Lower lobe of right lung (tissue), 2 donors: ENCODE measurements around the gene APOBEC3C. TPM values are rescaled to one million over a fixed set of nuclear protein-coding genes. Genes with fewer than 3 reads are reported as not detected.
"Not testable (repeated sequence)": the region's sequence is repeated elsewhere in the genome, so short reads cannot be mapped to it uniquely, and the experiment has no call there.

ENCODE experiments used
- ATAC-seq, 2 donors: fragments of 200-7000 bp; cut with Tn5 transposase; one replicate each; pipeline ENCODE4 v1.9.1; 2020 to 2022; ENCODE audit warnings: mild to moderate bottlenecking in 2 of 2, moderate library complexity in 2 of 2
- DNase-seq: peaks from one replicate; pipeline ENCODE4 v3.0.0-alpha.2; 2020
- H3K27ac ChIP-seq: fragments of 200-600 bp; one replicate; pipeline ENCODE4 v1.8.0; 2022
- H3K27me3 ChIP-seq: fragments of 200-600 bp; one replicate; pipeline ENCODE4 v1.8.0; 2022; ENCODE audit warnings: low read depth
- H3K36me3 ChIP-seq: fragments of 200-600 bp; one replicate; pipeline ENCODE4 v1.8.0; 2022; ENCODE audit warnings: mild to moderate bottlenecking
- H3K4me1 ChIP-seq: fragments of 200-600 bp; one replicate; pipeline ENCODE4 v1.8.0; 2022
- H3K4me3 ChIP-seq: fragments of 200-600 bp; one replicate; pipeline ENCODE4 v1.8.0; 2022; ENCODE audit warnings: mild to moderate bottlenecking
- H3K9me3 ChIP-seq: fragments of 200-600 bp; one replicate; pipeline ENCODE4 v1.8.0; 2022
- CTCF ChIP-seq: fragments of 200-600 bp; IDR thresholded peaks from one replicate; pipeline ENCODE4 v1.8.0; 2022; ENCODE audit warnings: antibody characterized with exemption, mild to moderate bottlenecking
- intact Hi-C: fragments of 100-400 bp; cut with DNase I; formaldehyde crosslinking; loops from one replicate; pipeline ENCODE4 v1.11.0; 2022
- total RNA-seq: library from RNA; stranded (reverse); fragmentation: NEBNext Ultra II Directional; extraction: Animal tissue kit (Norgen Biotek cat#: 25700); gene quantifications from one replicate; pipeline ENCODE4 v1.2.1, GENCODE V29; 2021
- donor health status: DM: no; HTN: yes; CAD: no; lungs with severe emphysema.

Gene APOBEC3C
- total RNA-seq, 1 donor from 2014 or later, result 27.8 TPM

DNA sequence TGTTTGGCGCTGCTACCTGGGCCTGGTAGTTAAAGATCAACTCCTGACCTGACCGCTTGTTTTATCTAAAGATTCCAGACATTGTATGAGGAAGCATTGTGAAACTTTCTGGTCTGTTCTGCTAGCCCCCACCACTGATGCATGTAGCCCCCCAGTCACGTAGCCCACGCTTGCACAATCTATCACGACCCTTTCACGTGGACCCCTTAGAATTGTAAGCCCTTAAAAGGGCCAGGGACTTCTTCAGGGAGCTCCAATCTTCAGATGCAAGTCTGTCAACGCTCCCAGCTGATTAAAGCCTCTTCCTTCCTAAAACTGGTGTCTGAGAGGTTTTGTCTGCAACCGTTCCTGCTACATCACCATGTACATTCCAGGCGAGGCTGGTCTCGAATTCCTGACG, 41.6 kb downstream of the APOBEC3C start:
- no peak for TF ChIP-seq CTCF
- DNase-seq, result no peak

GRCh38 chr22:39061290-39061689, 47.2 kb downstream of the APOBEC3C start:
- intact Hi-C loops, H3K4me3 ChIP-seq, H3K36me3 ChIP-seq, H3K4me1 ChIP-seq, ATAC-seq, H3K9me3 ChIP-seq, H3K27me3 ChIP-seq, H3K27ac ChIP-seq, DNase-seq: not testable (repeated sequence)

More for the DNA sequence above, 41.6 kb downstream of the APOBEC3C start:
- Histone ChIP-seq H3K4me1 (no peaks in the 10 kb centered on the region), H3K27ac (no peak overlapping the region), H3K4me3 (no peak overlapping the region), H3K36me3 (no peaks in the 10 kb centered on the region), H3K27me3 (no peaks in the 10 kb centered on the region), H3K9me3 (no peaks in the 10 kb centered on the region)
- intact Hi-C loops, result no loop called here
- no peak for ATAC-seq

GRCh38 chr22:39061951-39062350, 47.9 kb downstream of the APOBEC3C start:
- H3K9me3 ChIP-seq, H3K36me3 ChIP-seq, ATAC-seq, H3K4me1 ChIP-seq, H3K4me3 ChIP-seq, H3K27ac ChIP-seq, DNase-seq, H3K27me3 ChIP-seq, intact Hi-C loops: not testable (repeated sequence)

- H3K27ac ChIP-seq, intact Hi-C loops: not testable (repeated sequence)
- peak in 1 of 2 donors; percentile 14 for ATAC-seq
These were observed 49.8 kb downstream of the APOBEC3C start for GRCh38 chr22:39063904-39064303.

GRCh38 chr22:39066442-39067276, 52.6 kb downstream of the APOBEC3C start:
- H3K27me3 ChIP-seq, DNase-seq, H3K36me3 ChIP-seq, H3K4me3 ChIP-seq, intact Hi-C loops, ATAC-seq, H3K4me1 ChIP-seq, H3K27ac ChIP-seq, H3K9me3 ChIP-seq: not testable (repeated sequence)

More at GRCh38 chr22:39063904-39064303, 49.8 kb downstream of the APOBEC3C start:
- not testable (repeated sequence) for H3K27me3 ChIP-seq, H3K4me1 ChIP-seq, H3K9me3 ChIP-seq, DNase-seq, H3K36me3 ChIP-seq, H3K4me3 ChIP-seq

DNA sequence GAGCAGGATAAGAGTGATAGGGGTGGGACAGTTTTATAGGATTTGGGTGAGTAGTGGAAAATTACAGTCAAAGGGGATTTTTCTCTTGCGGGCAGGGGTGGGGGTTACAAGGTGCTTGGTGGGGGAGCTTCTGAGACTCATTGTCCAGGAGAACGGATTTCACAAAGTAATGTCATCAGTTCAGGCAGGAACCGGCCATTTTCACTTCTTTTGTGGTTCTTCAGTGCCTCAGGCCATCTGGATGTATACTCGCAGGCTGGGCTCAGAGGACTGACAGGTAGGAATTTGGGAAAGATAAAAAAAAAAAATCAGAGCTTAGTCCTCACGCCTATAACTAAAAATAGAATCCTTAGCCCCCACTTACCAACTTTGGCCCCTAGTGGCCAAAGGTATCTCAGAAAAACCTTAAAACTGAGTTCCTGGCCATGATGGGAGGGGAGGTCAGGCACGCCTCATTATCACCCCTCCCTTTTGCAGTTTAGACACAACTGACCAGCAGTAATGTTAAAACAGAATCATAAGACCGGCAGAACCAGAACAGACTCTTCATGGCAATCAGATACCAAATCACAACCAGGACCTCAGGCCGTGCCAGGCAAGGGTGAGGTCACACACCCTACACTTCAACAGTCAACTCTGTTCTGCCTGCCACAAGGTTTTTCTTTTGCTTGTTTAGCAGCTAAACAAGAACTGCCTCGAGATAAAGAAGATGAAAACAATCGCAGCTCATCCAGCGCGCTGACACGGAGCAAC, 54.2 kb downstream of the APOBEC3C start:
- ATAC-seq, result no peak
- Histone ChIP-seq H3K27me3 (no peaks in the 10 kb centered on the region), H3K36me3 (no peaks in the 10 kb centered on the region), H3K9me3 (no peaks in the 10 kb centered on the region), H3K4me1 (no peaks in the 10 kb centered on the region), H3K27ac (no peak overlapping the region), H3K4me3 (no peak overlapping the region)
- intact Hi-C loops, result no loop called here
- TF ChIP-seq CTCF, result no peak
- no peak for DNase-seq

Other genes starting within 250 kb of the APOBEC3C start
- 21.3 TPM for gene DNAL4, start 220.1 kb upstream of the APOBEC3C start, total RNA-seq
- gene NPTXR, start 170.2 kb upstream of the APOBEC3C start, total RNA-seq, result 5.1 TPM
- gene CBX6, start 142.0 kb upstream of the APOBEC3C start, total RNA-seq, result 54.7 TPM
- 14.2 TPM for gene APOBEC3A, start 56.6 kb upstream of the APOBEC3C start, total RNA-seq
- 1.0 TPM for gene APOBEC3B, start 31.9 kb upstream of the APOBEC3C start, total RNA-seq
- gene APOBEC3D, start 6.9 kb downstream of the APOBEC3C start, total RNA-seq, result 3.0 TPM
- 9.5 TPM for gene APOBEC3F, start 26.6 kb downstream of the APOBEC3C start, total RNA-seq
- 19.2 TPM for gene APOBEC3G, start 63.0 kb downstream of the APOBEC3C start, total RNA-seq
- gene APOBEC3H, start 83.0 kb downstream of the APOBEC3C start, total RNA-seq, result 1.9 TPM
- gene CBX7, start 138.4 kb downstream of the APOBEC3C start, total RNA-seq, result 51.1 TPM
- gene PDGFB, start 230.7 kb downstream of the APOBEC3C start, total RNA-seq, result 30.5 TPM